T-cell (primary cell): ENCODE data around the gene SYVN1. TPM values are rescaled to one million over a fixed set of nuclear protein-coding genes. Genes with fewer than 3 reads are reported as not detected.
A peak's percentile ranks its signal among the peaks of the same experiment; 100 is the strongest.

Experiments used
- ATAC-seq, 4 experiments: fragments of 200-7000 bp in 3 of 4; fragments of 150-1000 bp in 1 of 4; cut with Tn5 transposase; replicated peaks in 1 of 4; 1 replicate in 3 of 4; 2 replicates in 1 of 4; pipeline ENCODE4 v1.10.0; 2021; ENCODE audit warnings: moderate library complexity in 3 of 4, mild to moderate bottlenecking in 2 of 4, moderate number of reproducible peaks in 1 of 4
- CTCF ChIA-PET, 2 donors: fragments of 300-600 bp; sonication (Branson Sonifier 250); formaldehyde crosslinking; loops; one replicate each; lab custom pipeline; 2022; ENCODE audit warnings: antibody characterized with exemption in 2 of 2; lab: Charles Lee
- POLR2A ChIA-PET, 2 donors: fragments of 300-600 bp; sonication (Branson Sonifier 250); formaldehyde crosslinking; loops; one replicate each; lab custom pipeline; 2022; ENCODE audit warnings: antibody characterized with exemption in 2 of 2; lab: Charles Lee
- DNase-seq, 35 experiments: peaks; one replicate each; pipeline versions ENCODE4 v3.0.0 to v3.0.0-alpha.2; 2013 to 2023
- H3K27ac ChIP-seq: one replicate; pipeline ENCODE4 v1.5.1; 2013; ENCODE audit warnings: low read length
- H3K27me3 ChIP-seq, 2 experiments: replicated peaks in 1 of 2; 1 replicate in 1 of 2; 2 replicates in 1 of 2; pipeline versions ENCODE4 v1.6.1 to v1.7.0; 2013; ENCODE audit warnings: low read length in 1 of 2, mixed read lengths in 1 of 2; ENCODE audit not compliant: control insufficient read depth in 2 of 2, insufficient read depth in 2 of 2; ENCODE audit errors: extremely low read depth in 1 of 2
- H3K36me3 ChIP-seq, 2 donors: 1 replicate in 1 of 2; 2 replicates in 1 of 2; pipeline versions ENCODE4 v1.6.1 to v1.7.0; 2013; ENCODE audit warnings: low read length in 1 of 2; ENCODE audit not compliant: control insufficient read depth in 2 of 2, insufficient read depth in 1 of 2; ENCODE audit errors: extremely low read depth in 1 of 2
- H3K4me1 ChIP-seq, 2 experiments: 1 replicate in 1 of 2; 2 replicates in 1 of 2; pipeline versions ENCODE4 v1.6.1 to v1.7.0; 2013; ENCODE audit warnings: low read length in 2 of 2, mixed read lengths in 1 of 2; ENCODE audit not compliant: insufficient read depth in 2 of 2, control insufficient read depth in 1 of 2; ENCODE audit errors: extremely low read depth in 1 of 2
- H3K4me3 ChIP-seq, 2 donors: 1 replicate in 1 of 2; 2 replicates in 1 of 2; pipeline versions ENCODE4 v1.5.1 to v1.7.0; 2013; ENCODE audit warnings: mild to moderate bottlenecking in 2 of 2, low read length in 1 of 2, moderate library complexity in 1 of 2; ENCODE audit not compliant: control insufficient read depth in 1 of 2; ENCODE audit errors: extremely low read depth in 1 of 2
- H3K9me3 ChIP-seq: 2 replicates; pipeline ENCODE4 v1.7.0; 2013
- H3K27ac Mint-ChIP-seq, 2 donors: one replicate each; pipeline ENCODE4 v1.8.0; 2020 to 2021; ENCODE audit warnings: mild to moderate bottlenecking in 2 of 2, mixed read lengths in 2 of 2
- H3K27me3 Mint-ChIP-seq, 2 donors: one replicate each; pipeline ENCODE4 v1.8.0; 2021 to 2022; ENCODE audit warnings: mixed read lengths in 2 of 2
- H3K36me3 Mint-ChIP-seq: one replicate; pipeline ENCODE4 v1.8.0; 2021; ENCODE audit warnings: mixed read lengths
- H3K4me1 Mint-ChIP-seq, 3 donors: one replicate each; pipeline ENCODE4 v1.8.0; 2020 to 2022; ENCODE audit warnings: mixed read lengths in 3 of 3, mild to moderate bottlenecking in 1 of 3
- H3K4me3 Mint-ChIP-seq, 3 donors: one replicate each; pipeline ENCODE4 v1.8.0; 2020 to 2022; ENCODE audit warnings: mild to moderate bottlenecking in 3 of 3, mixed read lengths in 3 of 3, moderate library complexity in 3 of 3
- H3K9me3 Mint-ChIP-seq, 3 donors: one replicate each; pipeline ENCODE4 v1.8.0; 2020 to 2022; ENCODE audit warnings: mixed read lengths in 3 of 3
- WGBS: methylation state at CpG from one replicate; pipeline ENCODE4 v1.1.5; 2013; ENCODE audit warnings: missing lambda C conversion rate; ENCODE audit not compliant: insufficient coverage; 5-methylcytosine and 5-hydroxymethylcytosine counted together
- total RNA-seq, 35 experiments: library from RNA in 6 of 35; stranded (reverse) in 6 of 35; fragments of 120-200 nt in 1 of 35; gene quantifications; one replicate each; pipeline versions ENCODE4 v1.2.1 to v1.2.4 and lab custom pipeline; 2013 to 2026

Gene SYVN1
- total RNA-seq, 5 donors from 2014 or later (not counting 1 experiment from before 2014, with no cell fraction given) = 63.8 to 77.7 (median 68.8) TPM

DNA sequence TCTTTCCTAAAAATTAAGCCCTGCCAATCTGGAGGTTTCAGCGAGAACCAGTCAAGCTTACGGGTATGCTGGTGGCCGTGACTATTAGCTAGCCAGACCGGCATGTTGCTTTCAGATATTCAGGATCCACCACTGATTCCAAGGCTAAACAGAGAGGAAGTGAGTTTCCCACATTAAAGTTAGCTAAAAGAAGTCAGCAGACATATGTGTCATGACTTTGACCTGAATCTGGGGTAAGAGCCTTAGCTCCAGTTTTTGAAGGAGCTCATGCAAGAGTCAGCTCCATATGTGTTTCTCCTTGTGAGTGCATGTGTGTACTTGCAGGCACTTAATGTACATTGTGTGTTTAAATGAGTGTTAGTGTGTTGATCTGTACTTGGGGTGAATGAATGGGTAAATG is 48.9 kb downstream of the SYVN1 start:
- DNase-seq (no peak), ATAC-seq (no peak)
- peaks cover 20% of the 10 kb centered on the region for H3K36me3 Mint-ChIP-seq
- H3K4me3 Mint-ChIP-seq = peak overlapping the region; percentile 88 to 93 (median 89)
- peaks cover 11 to 22% of the 10 kb centered on the region in 2 experiments for H3K4me1 ChIP-seq
- peaks cover 26 to 34% (median 30%) of the 10 kb centered on the region in 3 donors for H3K4me1 Mint-ChIP-seq
- CTCF ChIA-PET = interaction anchor here in 1 of 2 donors (0.8 kb wide), 1 partner anchor 72 kb away, joined by 3 read pairs; no protein-coding TSS in a partner anchor
- H3K27ac ChIP-seq = no peak overlapping the region
- H3K36me3 ChIP-seq = peaks cover 15 to 38% of the 10 kb centered on the region in 2 donors
- no peaks in the 10 kb centered on the region for H3K9me3 Mint-ChIP-seq
- POLR2A ChIA-PET = interaction anchor here in 1 of 2 donors (0.5 kb wide), 1 partner anchor 13 kb away, joined by 4 read pairs; no protein-coding TSS in a partner anchor
- H3K27me3 ChIP-seq = no peaks in the 10 kb centered on the region
- no peaks in the 10 kb centered on the region for H3K9me3 ChIP-seq
- H3K4me3 ChIP-seq = no peak overlapping the region
- H3K27me3 Mint-ChIP-seq = no peaks in the 10 kb centered on the region
- peak overlapping the region; percentile 30 to 55 for H3K27ac Mint-ChIP-seq
- WGBS = no CpG with 5 or more reads among the region's 4 CpGs

- Histone ChIP-seq H3K27ac (peak overlapping the region; percentile 92), H3K27me3 (no peaks in the 10 kb centered on the region), H3K4me3 (peak overlapping the region; percentile 83 to 89), H3K36me3 (peaks cover 15 to 38% of the 10 kb centered on the region in 2 donors), H3K9me3 (no peaks in the 10 kb centered on the region), H3K4me1 (peaks cover 11 to 22% of the 10 kb centered on the region in 2 experiments)
- ATAC-seq (no peak), DNase-seq (no peak)
- H3K36me3 Mint-ChIP-seq = peaks cover 20% of the 10 kb centered on the region
- ChIA-PET CTCF (interaction anchor here in 1 of 2 donors (0.8 kb wide), 1 partner anchor 72 kb away, joined by 3 read pairs; no protein-coding TSS in a partner anchor), POLR2A (interaction anchor here in 1 of 2 donors (0.5 kb wide), 1 partner anchor 14 kb away, joined by 4 read pairs; no protein-coding TSS in a partner anchor)
- 60% methylated on average over 19 of the region's 23 CpGs for WGBS
- peak overlapping the region; percentile 88 to 93 (median 89) for H3K4me3 Mint-ChIP-seq
- H3K27me3 Mint-ChIP-seq = no peaks in the 10 kb centered on the region
- peaks cover 26 to 34% (median 30%) of the 10 kb centered on the region in 3 donors for H3K4me1 Mint-ChIP-seq
- peak overlapping the region; percentile 96 for H3K27ac Mint-ChIP-seq
- no peaks in the 10 kb centered on the region for H3K9me3 Mint-ChIP-seq
These were observed 49.5 kb downstream of the SYVN1 start for GRCh38 chr11:65084598-65085375.

DNA sequence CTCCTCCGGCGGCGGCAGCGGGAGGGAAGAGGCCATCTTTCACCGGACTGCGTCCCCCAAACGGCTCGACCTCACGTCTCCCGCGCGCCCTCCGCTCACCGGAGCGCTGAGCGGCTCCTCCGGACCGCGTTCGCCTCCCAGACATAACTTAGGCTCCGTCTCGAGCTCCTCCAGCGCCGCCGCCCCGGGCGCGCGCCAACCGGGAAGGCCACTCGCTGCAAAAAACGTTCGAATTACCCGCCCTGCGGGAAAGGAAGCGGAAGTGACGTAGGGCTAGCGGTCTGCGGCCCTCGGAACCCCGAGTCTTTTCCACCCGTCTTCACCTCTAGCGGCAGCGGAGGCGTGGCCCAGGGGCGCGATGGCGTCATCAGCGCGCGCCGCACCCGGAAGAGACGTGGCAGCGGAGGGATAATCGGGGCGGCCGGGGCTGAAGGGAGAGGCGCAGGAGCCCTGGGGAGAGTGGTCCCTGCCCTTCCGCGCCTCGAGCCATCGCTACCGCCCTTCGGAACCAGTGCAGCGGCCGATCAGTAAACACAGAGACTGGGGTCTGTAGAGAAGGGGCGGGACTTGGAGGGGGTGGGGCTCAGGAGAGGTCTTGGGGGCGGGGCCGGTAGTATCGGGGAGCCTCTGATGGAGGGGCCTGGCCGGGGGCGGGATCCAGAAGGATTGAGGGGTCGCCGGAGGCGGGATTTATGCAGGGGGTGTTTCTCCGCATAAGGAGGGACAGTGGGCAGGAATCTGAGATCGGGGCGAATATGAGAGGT is 50.3 kb downstream of the SYVN1 start, which contains the start of the genes CDCA5 and ZFPL1:
Gene CDCA5, minus strand, starts transcription at position 207 of the 764 bp plus-strand sequence. Its CDS starts 62 bp downstream, at position 145.
Gene ZFPL1, plus strand, starts transcription at position 389 of the 764 bp plus-strand sequence. CDS start 477 bp downstream, outside the sequence.
- peaks cover 15 to 35% of the 10 kb centered on the region in 2 donors for H3K36me3 ChIP-seq
- H3K27me3 ChIP-seq = no peaks in the 10 kb centered on the region
- WGBS = under 1% methylated on average over 71 of the region's 79 CpGs
- H3K4me1 ChIP-seq = peaks cover 11 to 22% of the 10 kb centered on the region in 2 experiments
- H3K4me3 Mint-ChIP-seq = peak within 1 kb of the TSS; percentile 88 to 93 (median 89)
- peak; percentile 91 to 98 (median 95) for DNase-seq
- ATAC-seq = peak; percentile 87 to 92 (median 91)
- ChIA-PET POLR2A (interaction anchor here in 1 of 2 donors (0.6 kb wide), 1 partner anchor 573 kb away, joined by 3 read pairs; no protein-coding TSS in a partner anchor), CTCF (interaction anchor here in 1 of 2 donors (0.6 to 1.6 kb wide), 2 partner anchors 38 to 60 kb away, joined by 3 to 6 read pairs; partner anchors contain the start of genes FAU and MRPL49)
- H3K27me3 Mint-ChIP-seq = no peaks in the 10 kb centered on the region
- H3K9me3 ChIP-seq = no peaks in the 10 kb centered on the region
- H3K36me3 Mint-ChIP-seq = peaks cover 13% of the 10 kb centered on the region
- peak within 1 kb of the TSS; percentile 96 for H3K27ac Mint-ChIP-seq
- peak within 1 kb of the TSS; percentile 83 to 89 for H3K4me3 ChIP-seq
- peaks cover 26 to 34% (median 30%) of the 10 kb centered on the region in 3 donors for H3K4me1 Mint-ChIP-seq
- H3K27ac ChIP-seq = peak within 1 kb of the TSS; percentile 92
- H3K9me3 Mint-ChIP-seq = no peaks in the 10 kb centered on the region

- H3K4me3 ChIP-seq = peak overlapping the region; percentile 83 to 89
- WGBS = 3% methylated on average over 8 of the region's 13 CpGs
- Mint-ChIP-seq H3K9me3 (no peaks in the 10 kb centered on the region), H3K27me3 (no peaks in the 10 kb centered on the region), H3K4me1 (peaks cover 28 to 38% (median 35%) of the 10 kb centered on the region in 3 donors), H3K4me3 (peak overlapping the region; percentile 88 to 93 (median 89)), H3K36me3 (peaks cover 6% of the 10 kb centered on the region), H3K27ac (peak overlapping the region; percentile 46 to 96)
- peaks cover 11 to 27% of the 10 kb centered on the region in 2 experiments for H3K4me1 ChIP-seq
- H3K27me3 ChIP-seq = no peaks in the 10 kb centered on the region
- CTCF ChIA-PET = interaction anchor here (0.6 to 1.6 kb wide), 2 partner anchors 39 to 63 kb away, joined by 6 read pairs; partner anchors contain the start of genes FAU (in 1 of the 2) and MRPL49 (in 1 of the 2)
- POLR2A ChIA-PET = interaction anchor here in 1 of 2 donors (0.6 kb wide), 1 partner anchor 574 kb away, joined by 3 read pairs; no protein-coding TSS in a partner anchor
- H3K36me3 ChIP-seq = peaks cover 13 to 28% of the 10 kb centered on the region in 2 donors
- H3K9me3 ChIP-seq = no peaks in the 10 kb centered on the region
- DNase-seq (peak in 1 of 35 experiments; percentile 2), ATAC-seq (no peak)
- H3K27ac ChIP-seq = peak overlapping the region; percentile 92
These were observed 51.0 kb downstream of the SYVN1 start for GRCh38 chr11:65083134-65083833.

- Mint-ChIP-seq H3K9me3 (no peaks in the 10 kb centered on the region), H3K4me3 (no peak overlapping the region), H3K27ac (peak overlapping the region in 1 of 2 donors; percentile 81), H3K36me3 (no peaks in the 10 kb centered on the region), H3K4me1 (peaks cover 13 to 23% (median 19%) of the 10 kb centered on the region in 3 donors), H3K27me3 (no peaks in the 10 kb centered on the region)
- no peak overlapping the region for H3K4me3 ChIP-seq
- peaks cover 6 to 18% of the 10 kb centered on the region in 2 experiments for H3K4me1 ChIP-seq
- ChIA-PET POLR2A (no interaction called here), CTCF (interaction anchor here in 1 of 2 donors (0.6 kb wide), 1 partner anchor 45 kb away, joined by 5 read pairs; no protein-coding TSS in a partner anchor)
- no peaks in the 10 kb centered on the region for H3K36me3 ChIP-seq
- H3K27ac ChIP-seq = peak overlapping the region; percentile 52
- no peaks in the 10 kb centered on the region for H3K27me3 ChIP-seq
- WGBS = no CpG with 5 or more reads among the region's 9 CpGs
- no peaks in the 10 kb centered on the region for H3K9me3 ChIP-seq
- ATAC-seq = no peak
- no peak for DNase-seq
These were observed 55.5 kb downstream of the SYVN1 start for GRCh38 chr11:65078786-65079342.
